Tongue (tissue), 2 donors: ENCODE results near the gene RAG2. TPM values are rescaled to one million over a fixed set of nuclear protein-coding genes. Genes with fewer than 3 reads are reported as not detected.

Experiments used
- DNase-seq: peaks from one replicate; pipeline ENCODE4 v3.0.0-alpha.2; 2015
- total RNA-seq: library from RNA; depleted of rRNA; stranded (reverse); fragments of >200 nt; gene quantifications from one replicate; pipeline ENCODE4 v1.2.3, GENCODE V29; 2014

Gene RAG2
- total RNA-seq, 1 donor from 2014 or later = 0.21 TPM

- no peak for DNase-seq
Measured at GRCh38 chr11:36550385-36551115, 47.5 kb downstream of the RAG2 start.

Other genes starting within 250 kb of the RAG2 start
- 12.5 TPM for gene TRAF6, start 88.0 kb downstream of the RAG2 start, total RNA-seq
- 2.2 TPM for gene RAG1, start 30.2 kb downstream of the RAG2 start, total RNA-seq
- gene IFTAP, start 3.7 kb downstream of the RAG2 start, total RNA-seq = 31.4 TPM